22Rv1 (cell line): ENCODE results near the gene NARS2.

Experiments
- H3K27ac ChIP-seq: fragments of 450-650 bp; 2 replicates; pipeline ENCODE4 v1.5.1; 2017
- ZFX ChIP-seq: fragments of 450-650 bp; IDR thresholded peaks from 2 replicates; pipeline ENCODE4 v1.6.1; 2017; ENCODE audit warnings: antibody characterized with exemption, borderline replicate concordance
- TF ChIP-seq, protein P1 (sequence below): fragments of 450-650 bp; IDR thresholded peaks from 2 replicates; pipeline ENCODE4 v1.5.1; 2017; ENCODE audit warnings: mild to moderate bottlenecking

NARS2 gene

DNA sequence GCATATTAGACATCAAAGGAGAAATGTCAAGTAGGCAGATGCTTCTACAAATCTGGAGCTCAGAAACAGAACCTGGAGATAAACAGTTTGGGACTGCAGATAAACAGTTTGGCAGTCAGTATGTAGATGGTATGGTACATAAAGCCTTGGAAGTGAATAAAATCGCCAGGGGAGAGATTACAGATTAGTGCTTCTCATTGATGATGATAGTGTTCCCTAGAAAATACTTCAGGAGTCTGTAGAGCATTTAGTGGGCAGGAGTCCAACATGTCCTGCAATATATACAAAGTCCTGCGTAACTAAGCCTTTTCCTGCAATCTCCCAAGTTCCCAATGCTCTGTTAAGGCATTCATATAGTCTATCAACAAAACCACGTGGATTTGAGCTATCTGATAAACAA is 35.2 kb downstream of the NARS2 start:
- TF ChIP-seq, protein P1, sequence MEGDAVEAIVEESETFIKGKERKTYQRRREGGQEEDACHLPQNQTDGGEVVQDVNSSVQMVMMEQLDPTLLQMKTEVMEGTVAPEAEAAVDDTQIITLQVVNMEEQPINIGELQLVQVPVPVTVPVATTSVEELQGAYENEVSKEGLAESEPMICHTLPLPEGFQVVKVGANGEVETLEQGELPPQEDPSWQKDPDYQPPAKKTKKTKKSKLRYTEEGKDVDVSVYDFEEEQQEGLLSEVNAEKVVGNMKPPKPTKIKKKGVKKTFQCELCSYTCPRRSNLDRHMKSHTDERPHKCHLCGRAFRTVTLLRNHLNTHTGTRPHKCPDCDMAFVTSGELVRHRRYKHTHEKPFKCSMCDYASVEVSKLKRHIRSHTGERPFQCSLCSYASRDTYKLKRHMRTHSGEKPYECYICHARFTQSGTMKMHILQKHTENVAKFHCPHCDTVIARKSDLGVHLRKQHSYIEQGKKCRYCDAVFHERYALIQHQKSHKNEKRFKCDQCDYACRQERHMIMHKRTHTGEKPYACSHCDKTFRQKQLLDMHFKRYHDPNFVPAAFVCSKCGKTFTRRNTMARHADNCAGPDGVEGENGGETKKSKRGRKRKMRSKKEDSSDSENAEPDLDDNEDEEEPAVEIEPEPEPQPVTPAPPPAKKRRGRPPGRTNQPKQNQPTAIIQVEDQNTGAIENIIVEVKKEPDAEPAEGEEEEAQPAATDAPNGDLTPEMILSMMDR: no peak
- TF ChIP-seq ZFX: no peak
- no peak overlapping the region for H3K27ac ChIP-seq

GRCh38 chr11:78536933-78537332 is 37.7 kb downstream of the NARS2 start:
- no peak overlapping the region for H3K27ac ChIP-seq
- TF ChIP-seq ZFX: no peak
- TF ChIP-seq, protein P1: no peak

DNA sequence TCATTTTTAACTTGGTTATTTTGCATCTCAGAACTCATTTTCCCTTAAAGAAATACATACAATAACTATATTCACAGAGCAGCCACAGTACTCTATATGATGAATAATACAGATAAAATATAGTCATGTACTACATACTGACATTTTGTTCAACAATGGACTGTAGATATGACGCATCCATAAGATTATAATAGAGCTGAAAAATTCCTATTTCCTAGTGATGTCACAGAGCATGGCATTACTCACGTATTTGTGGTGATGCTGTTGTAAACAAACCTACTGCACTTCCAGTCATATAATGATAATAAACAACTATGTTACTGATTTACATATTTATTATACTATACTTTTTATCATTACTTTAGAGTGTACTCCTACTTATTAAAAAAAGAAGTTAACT is 38.7 kb downstream of the NARS2 start:
- TF ChIP-seq ZFX: no peak
- TF ChIP-seq, protein P1: no peak

GRCh38 chr11:78535027-78535426 is 39.6 kb downstream of the NARS2 start:
- no peak overlapping the region for H3K27ac ChIP-seq
- TF ChIP-seq ZFX: no peak
- TF ChIP-seq, protein P1: no peak

More for the DNA sequence above, 38.7 kb downstream of the NARS2 start:
- no peak overlapping the region for H3K27ac ChIP-seq

- TF ChIP-seq, protein P1: no peak
- TF ChIP-seq ZFX: no peak
- no peak overlapping the region for H3K27ac ChIP-seq
These were observed 41.3 kb downstream of the NARS2 start for GRCh38 chr11:78533399-78533798.

DNA sequence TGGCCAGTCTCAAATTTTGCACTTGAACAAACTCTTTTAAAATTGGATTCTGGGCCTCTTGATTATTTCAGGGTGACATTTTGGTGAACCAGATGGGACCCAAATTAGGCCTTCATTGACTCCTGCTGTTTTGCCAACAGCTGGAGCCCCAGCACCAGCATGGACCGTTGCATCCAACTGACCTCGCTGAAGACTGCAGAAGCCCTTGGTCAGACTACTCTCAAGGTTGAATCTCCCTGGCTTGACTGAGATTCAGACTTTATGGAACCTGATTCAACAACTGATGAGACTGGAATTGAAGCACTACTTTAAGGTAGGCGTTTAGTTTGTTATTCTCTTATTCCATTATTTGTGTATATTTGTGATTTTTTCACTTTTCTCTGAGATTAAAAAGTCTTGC is 41.7 kb downstream of the NARS2 start:
- TF ChIP-seq ZFX: no peak
- TF ChIP-seq, protein P1: no peak
- H3K27ac ChIP-seq: no peak overlapping the region

- H3K27ac ChIP-seq: no peak overlapping the region
- TF ChIP-seq, protein P1: no peak
- TF ChIP-seq ZFX: no peak
These were observed 48.0 kb downstream of the NARS2 start for GRCh38 chr11:78526497-78527146.
